H1 (cell line): Measurements from ENCODE around the gene CA9.

Experiments used
- BRCA1 ChIP-seq: IDR thresholded peaks from 2 replicates; pipeline ENCODE4 v1.6.1; 2012; ENCODE audit warnings: low read depth, low read length, improper control_type of control experiment
- JUN ChIP-seq: IDR thresholded peaks from 2 replicates; pipeline ENCODE4 v1.6.1; 2011; ENCODE audit warnings: low read depth, mild to moderate bottlenecking, improper control_type of control experiment, low read length
- JUND ChIP-seq: IDR thresholded peaks from 2 replicates; pipeline ENCODE4 v1.6.1; 2011; ENCODE audit warnings: mild to moderate bottlenecking, improper control_type of control experiment, low read length
- POLR2A ChIP-seq, 2 experiments: IDR thresholded peaks; 1 replicate in 1 of 2; 2 replicates in 1 of 2; pipeline ENCODE4 v1.6.1; 2011; ENCODE audit warnings: low read depth in 2 of 2, low read length in 2 of 2, mild to moderate bottlenecking in 2 of 2; ENCODE audit errors: control extremely low read depth in 1 of 2
- POLR2AphosphoS5 ChIP-seq: IDR thresholded peaks from 2 replicates; pipeline ENCODE4 v1.6.1; 2011; ENCODE audit warnings: low read depth, low read length
- RAD21 ChIP-seq, 2 experiments: IDR thresholded peaks in 1 of 2; conservative IDR thresholded peaks in 1 of 2; 2 replicates each; pipeline ENCODE4 v1.6.1; 2011; ENCODE audit warnings: low read depth in 2 of 2, low read length in 2 of 2, improper control_type of control experiment in 1 of 2, inconsistent platforms in 1 of 2, mild to moderate bottlenecking in 1 of 2, moderate library complexity in 1 of 2
- SP4 ChIP-seq: IDR thresholded peaks from 2 replicates; pipeline ENCODE4 v1.6.1; 2012; ENCODE audit warnings: low read length, inconsistent platforms
- TEAD4 ChIP-seq: IDR thresholded peaks from 2 replicates; pipeline ENCODE4 v1.6.1; 2012; ENCODE audit warnings: low read depth, low read length, inconsistent platforms, mixed read lengths
- TF ChIP-seq, protein P1 (sequence below), 3 experiments: IDR thresholded peaks; 1 replicate in 2 of 3; 2 replicates in 1 of 3; pipeline versions ENCODE4 v1.5.1 to v1.6.1; 2011; ENCODE audit warnings: low read length in 3 of 3, mild to moderate bottlenecking in 3 of 3, inconsistent platforms in 2 of 3, low read depth in 1 of 3, moderate library complexity in 1 of 3; ENCODE audit not compliant: insufficient read depth in 1 of 3; ENCODE audit errors: control extremely low read depth in 1 of 3
- TF ChIP-seq, protein P2 (sequence below): fragments of 300-600 bp; sonication (generic); IDR thresholded peaks from 2 replicates; pipeline ENCODE4 v1.7.1; 2012; ENCODE audit warnings: low read length, moderate library complexity, mild to moderate bottlenecking, inconsistent platforms; ENCODE audit not compliant: insufficient replicate concordance

DNA sequence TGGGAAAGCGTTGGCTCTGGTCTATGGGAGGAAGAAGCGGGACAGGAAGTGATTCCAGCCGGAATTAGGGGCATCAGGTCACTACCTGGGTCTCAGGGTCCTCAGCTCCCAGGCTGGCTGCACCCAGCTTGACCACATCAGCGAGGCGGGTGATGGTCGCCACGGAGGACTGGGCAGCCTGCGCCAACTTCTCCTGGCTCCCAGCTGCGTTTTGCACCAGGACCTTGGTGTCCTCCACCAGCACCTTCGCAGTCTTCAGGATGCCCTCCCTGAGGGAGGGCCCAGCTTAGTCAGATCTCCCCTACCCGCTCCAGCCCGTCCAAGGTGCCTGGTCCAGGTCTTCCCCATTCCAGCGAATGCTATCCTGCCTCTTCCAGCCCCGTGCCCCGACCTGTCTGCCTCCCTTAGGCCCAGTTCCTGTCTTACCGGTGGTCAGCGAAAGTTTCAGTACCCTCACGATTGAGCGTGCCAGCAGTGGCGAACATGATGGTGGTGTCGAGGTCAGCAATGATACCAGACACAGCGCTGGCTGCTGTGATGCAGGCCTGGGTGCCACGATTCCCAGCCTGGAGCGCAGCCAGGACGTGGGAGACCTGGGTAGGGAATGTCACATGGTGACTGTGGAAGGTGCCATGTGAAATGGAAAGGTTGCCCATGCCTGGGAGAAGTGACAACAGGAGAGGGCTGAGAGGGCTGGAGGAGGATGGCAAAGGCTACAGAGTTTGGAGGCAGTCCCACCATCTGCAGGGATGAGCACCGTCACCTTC is 30.4 kb downstream of the CA9 start:
- no peak for TF ChIP-seq RAD21 (IDR thresholded peaks at IDR 0.05 in 1 of 2, conservative IDR thresholded peaks at IDR 0.05 in 1 of 2; ENCODE audit: low read depth in 2 of 2, low read length in 2 of 2)
- TF ChIP-seq, protein P1, sequence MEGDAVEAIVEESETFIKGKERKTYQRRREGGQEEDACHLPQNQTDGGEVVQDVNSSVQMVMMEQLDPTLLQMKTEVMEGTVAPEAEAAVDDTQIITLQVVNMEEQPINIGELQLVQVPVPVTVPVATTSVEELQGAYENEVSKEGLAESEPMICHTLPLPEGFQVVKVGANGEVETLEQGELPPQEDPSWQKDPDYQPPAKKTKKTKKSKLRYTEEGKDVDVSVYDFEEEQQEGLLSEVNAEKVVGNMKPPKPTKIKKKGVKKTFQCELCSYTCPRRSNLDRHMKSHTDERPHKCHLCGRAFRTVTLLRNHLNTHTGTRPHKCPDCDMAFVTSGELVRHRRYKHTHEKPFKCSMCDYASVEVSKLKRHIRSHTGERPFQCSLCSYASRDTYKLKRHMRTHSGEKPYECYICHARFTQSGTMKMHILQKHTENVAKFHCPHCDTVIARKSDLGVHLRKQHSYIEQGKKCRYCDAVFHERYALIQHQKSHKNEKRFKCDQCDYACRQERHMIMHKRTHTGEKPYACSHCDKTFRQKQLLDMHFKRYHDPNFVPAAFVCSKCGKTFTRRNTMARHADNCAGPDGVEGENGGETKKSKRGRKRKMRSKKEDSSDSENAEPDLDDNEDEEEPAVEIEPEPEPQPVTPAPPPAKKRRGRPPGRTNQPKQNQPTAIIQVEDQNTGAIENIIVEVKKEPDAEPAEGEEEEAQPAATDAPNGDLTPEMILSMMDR (IDR thresholded peaks at IDR 0.05; ENCODE audit: control extremely low read depth in 1 of 3, insufficient read depth in 1 of 3, low read depth in 1 of 3, low read length in 3 of 3) = no peak
- no peak for TF ChIP-seq BRCA1
- TF ChIP-seq JUND = no peak
- TF ChIP-seq TEAD4 = no peak
- TF ChIP-seq POLR2A (IDR thresholded peaks at IDR 0.05; ENCODE audit: control extremely low read depth in 1 of 2, low read depth in 2 of 2, low read length in 2 of 2) = no peak
- TF ChIP-seq, protein P2, sequence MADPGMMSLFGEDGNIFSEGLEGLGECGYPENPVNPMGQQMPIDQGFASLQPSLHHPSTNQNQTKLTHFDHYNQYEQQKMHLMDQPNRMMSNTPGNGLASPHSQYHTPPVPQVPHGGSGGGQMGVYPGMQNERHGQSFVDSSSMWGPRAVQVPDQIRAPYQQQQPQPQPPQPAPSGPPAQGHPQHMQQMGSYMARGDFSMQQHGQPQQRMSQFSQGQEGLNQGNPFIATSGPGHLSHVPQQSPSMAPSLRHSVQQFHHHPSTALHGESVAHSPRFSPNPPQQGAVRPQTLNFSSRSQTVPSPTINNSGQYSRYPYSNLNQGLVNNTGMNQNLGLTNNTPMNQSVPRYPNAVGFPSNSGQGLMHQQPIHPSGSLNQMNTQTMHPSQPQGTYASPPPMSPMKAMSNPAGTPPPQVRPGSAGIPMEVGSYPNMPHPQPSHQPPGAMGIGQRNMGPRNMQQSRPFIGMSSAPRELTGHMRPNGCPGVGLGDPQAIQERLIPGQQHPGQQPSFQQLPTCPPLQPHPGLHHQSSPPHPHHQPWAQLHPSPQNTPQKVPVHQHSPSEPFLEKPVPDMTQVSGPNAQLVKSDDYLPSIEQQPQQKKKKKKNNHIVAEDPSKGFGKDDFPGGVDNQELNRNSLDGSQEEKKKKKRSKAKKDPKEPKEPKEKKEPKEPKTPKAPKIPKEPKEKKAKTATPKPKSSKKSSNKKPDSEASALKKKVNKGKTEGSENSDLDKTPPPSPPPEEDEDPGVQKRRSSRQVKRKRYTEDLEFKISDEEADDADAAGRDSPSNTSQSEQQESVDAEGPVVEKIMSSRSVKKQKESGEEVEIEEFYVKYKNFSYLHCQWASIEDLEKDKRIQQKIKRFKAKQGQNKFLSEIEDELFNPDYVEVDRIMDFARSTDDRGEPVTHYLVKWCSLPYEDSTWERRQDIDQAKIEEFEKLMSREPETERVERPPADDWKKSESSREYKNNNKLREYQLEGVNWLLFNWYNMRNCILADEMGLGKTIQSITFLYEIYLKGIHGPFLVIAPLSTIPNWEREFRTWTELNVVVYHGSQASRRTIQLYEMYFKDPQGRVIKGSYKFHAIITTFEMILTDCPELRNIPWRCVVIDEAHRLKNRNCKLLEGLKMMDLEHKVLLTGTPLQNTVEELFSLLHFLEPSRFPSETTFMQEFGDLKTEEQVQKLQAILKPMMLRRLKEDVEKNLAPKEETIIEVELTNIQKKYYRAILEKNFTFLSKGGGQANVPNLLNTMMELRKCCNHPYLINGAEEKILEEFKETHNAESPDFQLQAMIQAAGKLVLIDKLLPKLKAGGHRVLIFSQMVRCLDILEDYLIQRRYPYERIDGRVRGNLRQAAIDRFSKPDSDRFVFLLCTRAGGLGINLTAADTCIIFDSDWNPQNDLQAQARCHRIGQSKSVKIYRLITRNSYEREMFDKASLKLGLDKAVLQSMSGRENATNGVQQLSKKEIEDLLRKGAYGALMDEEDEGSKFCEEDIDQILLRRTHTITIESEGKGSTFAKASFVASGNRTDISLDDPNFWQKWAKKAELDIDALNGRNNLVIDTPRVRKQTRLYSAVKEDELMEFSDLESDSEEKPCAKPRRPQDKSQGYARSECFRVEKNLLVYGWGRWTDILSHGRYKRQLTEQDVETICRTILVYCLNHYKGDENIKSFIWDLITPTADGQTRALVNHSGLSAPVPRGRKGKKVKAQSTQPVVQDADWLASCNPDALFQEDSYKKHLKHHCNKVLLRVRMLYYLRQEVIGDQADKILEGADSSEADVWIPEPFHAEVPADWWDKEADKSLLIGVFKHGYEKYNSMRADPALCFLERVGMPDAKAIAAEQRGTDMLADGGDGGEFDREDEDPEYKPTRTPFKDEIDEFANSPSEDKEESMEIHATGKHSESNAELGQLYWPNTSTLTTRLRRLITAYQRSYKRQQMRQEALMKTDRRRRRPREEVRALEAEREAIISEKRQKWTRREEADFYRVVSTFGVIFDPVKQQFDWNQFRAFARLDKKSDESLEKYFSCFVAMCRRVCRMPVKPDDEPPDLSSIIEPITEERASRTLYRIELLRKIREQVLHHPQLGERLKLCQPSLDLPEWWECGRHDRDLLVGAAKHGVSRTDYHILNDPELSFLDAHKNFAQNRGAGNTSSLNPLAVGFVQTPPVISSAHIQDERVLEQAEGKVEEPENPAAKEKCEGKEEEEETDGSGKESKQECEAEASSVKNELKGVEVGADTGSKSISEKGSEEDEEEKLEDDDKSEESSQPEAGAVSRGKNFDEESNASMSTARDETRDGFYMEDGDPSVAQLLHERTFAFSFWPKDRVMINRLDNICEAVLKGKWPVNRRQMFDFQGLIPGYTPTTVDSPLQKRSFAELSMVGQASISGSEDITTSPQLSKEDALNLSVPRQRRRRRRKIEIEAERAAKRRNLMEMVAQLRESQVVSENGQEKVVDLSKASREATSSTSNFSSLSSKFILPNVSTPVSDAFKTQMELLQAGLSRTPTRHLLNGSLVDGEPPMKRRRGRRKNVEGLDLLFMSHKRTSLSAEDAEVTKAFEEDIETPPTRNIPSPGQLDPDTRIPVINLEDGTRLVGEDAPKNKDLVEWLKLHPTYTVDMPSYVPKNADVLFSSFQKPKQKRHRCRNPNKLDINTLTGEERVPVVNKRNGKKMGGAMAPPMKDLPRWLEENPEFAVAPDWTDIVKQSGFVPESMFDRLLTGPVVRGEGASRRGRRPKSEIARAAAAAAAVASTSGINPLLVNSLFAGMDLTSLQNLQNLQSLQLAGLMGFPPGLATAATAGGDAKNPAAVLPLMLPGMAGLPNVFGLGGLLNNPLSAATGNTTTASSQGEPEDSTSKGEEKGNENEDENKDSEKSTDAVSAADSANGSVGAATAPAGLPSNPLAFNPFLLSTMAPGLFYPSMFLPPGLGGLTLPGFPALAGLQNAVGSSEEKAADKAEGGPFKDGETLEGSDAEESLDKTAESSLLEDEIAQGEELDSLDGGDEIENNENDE = no peak
- no peak for TF ChIP-seq POLR2AphosphoS5
- TF ChIP-seq JUN = no peak
- TF ChIP-seq SP4 = no peak
